Thymus (tissue), 14 donors: ENCODE data around the gene TSR3. TPM values are rescaled to one million over a fixed set of nuclear protein-coding genes. Genes with fewer than 3 reads are reported as not detected.

ENCODE experiments used
- DNase-seq, 9 donors: peaks; one replicate each; pipeline ENCODE4 v3.0.0-alpha.2; 2013; ENCODE audit warnings: low spot score in 9 of 9, low read depth in 6 of 9, missing footprints in 1 of 9
- H3K27ac ChIP-seq, 2 donors: one replicate each; pipeline ENCODE4 v1.5.1; 2013; ENCODE audit warnings: control low read depth in 1 of 2, low read depth in 1 of 2, low read length in 1 of 2, mild to moderate bottlenecking in 1 of 2, moderate library complexity in 1 of 2
- H3K27me3 ChIP-seq, 2 donors: one replicate each; pipeline ENCODE4 v1.5.1; 2013; ENCODE audit warnings: low read length in 1 of 2; ENCODE audit not compliant: control insufficient read depth in 2 of 2, insufficient read depth in 1 of 2
- H3K36me3 ChIP-seq, 2 donors: one replicate each; pipeline ENCODE4 v1.5.1; 2013; ENCODE audit warnings: low read length in 1 of 2, mild to moderate bottlenecking in 1 of 2, moderate library complexity in 1 of 2; ENCODE audit not compliant: control insufficient read depth in 2 of 2, insufficient read depth in 2 of 2
- H3K4me1 ChIP-seq, 2 donors: one replicate each; pipeline ENCODE4 v1.5.1; 2013; ENCODE audit warnings: low read length in 2 of 2; ENCODE audit not compliant: control insufficient read depth in 2 of 2, insufficient read depth in 2 of 2
- H3K4me3 ChIP-seq, 2 donors: one replicate each; pipeline ENCODE4 v1.5.1; 2013; ENCODE audit warnings: low read length in 2 of 2, control low read depth in 1 of 2, mild to moderate bottlenecking in 1 of 2
- H3K9me3 ChIP-seq, 2 donors: one replicate each; pipeline ENCODE4 v1.5.1; 2013; ENCODE audit warnings: low read length in 1 of 2, mild to moderate bottlenecking in 1 of 2; ENCODE audit not compliant: control insufficient read depth in 2 of 2, insufficient read depth in 1 of 2
- WGBS: extraction: QIAGEN DNeasy Blood & Tissue Kit; methylation state at CpG from one replicate; pipeline ENCODE4 v1.1.7; 2013; 5-methylcytosine and 5-hydroxymethylcytosine counted together
- long read RNA-seq, 10 donors: transcript quantifications; one replicate each; lab custom pipeline, GENCODE V29; 2026
- polyA plus RNA-seq: library from polyadenylated mRNA; stranded (reverse); fragments of 200-250 nt; gene quantifications from one replicate; pipeline ENCODE4 v1.2.3, GENCODE V29; 2013
- total RNA-seq: library from RNA; stranded (reverse); fragments of 120-200 nt; gene quantifications from one replicate; pipeline ENCODE4 v1.2.4, GENCODE V29; 2013
- donor health status: healthy.

The TSR3 gene
- 38.7 TPM for total RNA-seq
- polyA plus RNA-seq = 46.8 TPM
- long read RNA-seq, donor 1, transcript TSR3-201 (6 exons, 1,243 nt) = major isoform, 6 of 6 reads
- long read RNA-seq, donor 1, partial matches to known transcripts = 0 of 6 reads
- long read RNA-seq, donor 1, other reads (novel, unspliced or antisense) = 0 of 6 reads
- long read RNA-seq, donor 2 = 0 reads
- long read RNA-seq, donor 3, transcript TSR3-201 (6 exons, 1,243 nt) = major isoform, 39 of 44 reads
- long read RNA-seq, donor 3, partial matches to known transcripts = 5 of 44 reads
- long read RNA-seq, donor 3, other reads (novel, unspliced or antisense) = 0 of 44 reads
- long read RNA-seq, donor 4, transcript TSR3-201 (6 exons, 1,243 nt) = major isoform, 17 of 17 reads
- long read RNA-seq, donor 4, partial matches to known transcripts = 0 of 17 reads
- long read RNA-seq, donor 4, other reads (novel, unspliced or antisense) = 0 of 17 reads
- long read RNA-seq, donor 5, transcript TSR3-201 (6 exons, 1,243 nt) = major isoform, 49 of 49 reads
- long read RNA-seq, donor 5, partial matches to known transcripts = 0 of 49 reads
- long read RNA-seq, donor 5, other reads (novel, unspliced or antisense) = 0 of 49 reads
- long read RNA-seq, donor 6, transcript TSR3-201 (6 exons, 1,243 nt) = major isoform, 19 of 19 reads
- long read RNA-seq, donor 6, partial matches to known transcripts = 0 of 19 reads
- long read RNA-seq, donor 6, other reads (novel, unspliced or antisense) = 0 of 19 reads
- long read RNA-seq, donor 7, transcript TSR3-201 (6 exons, 1,243 nt) = major isoform, 11 of 11 reads
- long read RNA-seq, donor 7, partial matches to known transcripts = 0 of 11 reads
- long read RNA-seq, donor 7, other reads (novel, unspliced or antisense) = 0 of 11 reads
- long read RNA-seq, donor 8, transcript TSR3-201 (6 exons, 1,243 nt) = major isoform, 10 of 10 reads
- long read RNA-seq, donor 8, partial matches to known transcripts = 0 of 10 reads
- long read RNA-seq, donor 8, other reads (novel, unspliced or antisense) = 0 of 10 reads
- long read RNA-seq, donor 9, transcript TSR3-201 (6 exons, 1,243 nt) = major isoform, 21 of 21 reads
- long read RNA-seq, donor 9, partial matches to known transcripts = 0 of 21 reads
- long read RNA-seq, donor 9, other reads (novel, unspliced or antisense) = 0 of 21 reads
- long read RNA-seq, donor 10, transcript TSR3-201 (6 exons, 1,243 nt) = major isoform, 13 of 13 reads
- long read RNA-seq, donor 10, partial matches to known transcripts = 0 of 13 reads
- long read RNA-seq, donor 10, other reads (novel, unspliced or antisense) = 0 of 13 reads

DNA sequence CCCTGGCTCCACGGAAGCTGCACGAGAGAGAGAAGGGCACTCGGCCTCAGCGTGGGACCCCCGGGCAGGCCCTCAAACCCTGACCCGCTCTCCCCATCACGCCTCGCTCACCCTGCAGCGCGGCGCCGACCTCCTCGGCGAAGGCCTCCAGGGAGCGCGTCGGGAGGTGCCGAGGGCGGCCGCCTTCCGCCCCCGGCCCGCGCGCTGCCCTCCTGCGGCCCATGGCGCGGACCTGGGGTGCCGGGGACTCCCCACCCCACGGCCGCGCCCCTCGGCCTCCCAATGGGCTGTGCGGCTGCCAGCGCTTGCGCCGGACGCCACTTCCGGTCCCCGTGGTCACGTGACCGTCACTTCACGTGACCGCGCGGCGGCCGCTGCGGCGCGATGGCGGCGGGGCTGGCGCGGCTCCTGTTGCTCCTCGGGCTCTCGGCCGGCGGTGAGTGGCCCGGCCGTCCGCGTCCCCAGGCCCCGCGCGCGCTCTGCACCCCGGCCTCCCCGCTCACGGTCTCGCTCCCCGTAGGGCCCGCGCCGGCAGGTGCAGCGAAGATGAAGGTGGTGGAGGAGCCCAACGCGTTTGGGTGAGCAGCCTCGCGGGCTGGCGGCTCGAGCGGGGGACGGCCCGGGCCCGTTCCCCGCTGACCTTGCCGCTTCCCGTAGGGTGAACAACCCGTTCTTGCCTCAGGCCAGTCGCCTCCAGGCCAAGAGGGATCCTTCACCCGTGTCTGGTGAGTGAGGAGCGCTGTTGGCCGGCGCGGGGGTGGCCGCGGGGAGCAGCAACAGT is at the start of gene TSR3, which contains the start of gene GNPTG:
Gene TSR3, minus strand, starts transcription at position 297 of the 781 bp plus-strand sequence. Its CDS starts 74 bp downstream, at position 223.
Gene GNPTG, plus strand, starts transcription at position 350 of the 781 bp plus-strand sequence. Its CDS starts 35 bp downstream, at position 385.
- H3K9me3 ChIP-seq = no peaks in the 10 kb centered on the region
- no peaks in the 10 kb centered on the region for H3K27me3 ChIP-seq
- peak within 1 kb of the TSS; percentile 76 to 88 for H3K4me3 ChIP-seq
- peaks cover 25 to 34% of the 10 kb centered on the region in 2 donors for H3K36me3 ChIP-seq
- under 1% methylated on average over 98 of the region's 98 CpGs for WGBS
- peak within 1 kb of the TSS in 1 of 2 donors; percentile 80 for H3K27ac ChIP-seq
- H3K4me1 ChIP-seq = peaks cover 20 to 25% of the 10 kb centered on the region in 2 donors
- peak in 8 of 9 donors; percentile 60 to 90 (median 78) for DNase-seq

DNA sequence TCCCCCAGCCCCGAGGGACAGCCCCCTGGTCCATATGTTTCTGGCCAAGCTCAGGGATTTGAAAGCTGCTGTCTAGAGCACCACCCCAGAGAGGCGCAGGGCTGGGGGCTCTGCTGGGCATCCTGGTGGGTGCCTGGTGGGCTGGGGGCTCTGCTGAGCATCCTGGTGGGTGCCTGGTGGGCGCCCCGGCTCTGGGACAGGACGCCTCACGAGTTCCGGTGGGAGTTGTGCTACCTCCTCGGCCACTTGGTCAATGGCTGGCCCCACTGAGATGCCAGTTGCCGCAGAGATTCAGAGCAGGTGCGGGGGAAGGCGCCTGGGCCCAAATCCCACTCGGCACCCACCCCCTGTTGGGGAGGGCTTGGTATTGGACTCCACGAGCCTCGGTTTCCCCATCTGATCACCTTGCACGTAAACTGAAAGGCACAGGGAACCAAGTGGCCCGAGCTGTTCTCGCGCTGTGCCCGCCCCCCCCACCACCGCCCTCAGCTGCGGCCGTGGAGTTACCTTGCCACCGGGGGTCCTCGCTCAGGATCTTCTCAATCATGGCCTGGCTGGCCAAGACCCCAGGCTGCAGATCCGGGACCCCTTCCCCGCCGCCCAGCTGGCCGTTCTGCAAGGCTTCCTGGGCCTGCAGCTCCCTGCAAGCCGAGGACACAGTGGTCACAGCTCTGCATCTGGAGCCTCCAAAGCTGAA is 49.5 kb upstream of the TSR3 start:
- H3K27ac ChIP-seq = no peak overlapping the region
- no peaks in the 10 kb centered on the region for H3K27me3 ChIP-seq
- H3K4me1 ChIP-seq = no peaks in the 10 kb centered on the region
- H3K4me3 ChIP-seq = no peak overlapping the region
- H3K9me3 ChIP-seq = no peaks in the 10 kb centered on the region
- 96% methylated on average over 29 of the region's 29 CpGs for WGBS
- DNase-seq = no peak
- peaks cover 77 to 83% of the 10 kb centered on the region in 2 donors for H3K36me3 ChIP-seq

GRCh38 chr16:1398826-1399581 is 47.3 kb upstream of the TSR3 start:
- Histone ChIP-seq H3K9me3 (no peaks in the 10 kb centered on the region), H3K4me3 (no peak overlapping the region), H3K27ac (no peak overlapping the region), H3K27me3 (no peaks in the 10 kb centered on the region), H3K4me1 (no peaks in the 10 kb centered on the region), H3K36me3 (peaks cover 67 to 88% of the 10 kb centered on the region in 2 donors)
- DNase-seq = no peak
- 98% methylated on average over 38 of the region's 38 CpGs for WGBS

DNA sequence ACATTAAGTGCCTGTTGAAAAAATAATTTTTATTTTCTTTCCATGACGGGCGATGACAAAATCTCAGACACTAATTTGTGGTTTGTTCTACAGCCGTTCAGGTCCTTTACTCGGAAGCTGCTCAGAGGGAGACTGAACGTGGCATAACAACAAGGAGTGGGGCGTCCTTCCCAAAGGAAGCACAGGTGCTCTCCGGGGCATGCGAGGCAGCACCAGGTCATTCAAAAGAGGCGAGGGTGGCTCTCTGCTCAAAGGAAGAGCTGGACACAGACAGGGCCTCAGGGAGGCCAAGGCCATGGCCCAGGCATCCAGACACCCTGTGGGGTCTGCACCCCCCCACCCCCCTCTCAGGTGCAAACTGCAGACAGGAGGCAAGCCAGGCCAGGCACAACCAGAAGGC is 46.7 kb upstream of the TSR3 start:
- H3K4me3 ChIP-seq = no peak overlapping the region
- H3K4me1 ChIP-seq = no peaks in the 10 kb centered on the region
- H3K9me3 ChIP-seq = no peaks in the 10 kb centered on the region
- no peaks in the 10 kb centered on the region for H3K27me3 ChIP-seq
- DNase-seq = no peak
- H3K27ac ChIP-seq = no peak overlapping the region
- H3K36me3 ChIP-seq = peaks cover 68 to 88% of the 10 kb centered on the region in 2 donors
- WGBS = 97% methylated on average over 9 of the region's 9 CpGs

DNA sequence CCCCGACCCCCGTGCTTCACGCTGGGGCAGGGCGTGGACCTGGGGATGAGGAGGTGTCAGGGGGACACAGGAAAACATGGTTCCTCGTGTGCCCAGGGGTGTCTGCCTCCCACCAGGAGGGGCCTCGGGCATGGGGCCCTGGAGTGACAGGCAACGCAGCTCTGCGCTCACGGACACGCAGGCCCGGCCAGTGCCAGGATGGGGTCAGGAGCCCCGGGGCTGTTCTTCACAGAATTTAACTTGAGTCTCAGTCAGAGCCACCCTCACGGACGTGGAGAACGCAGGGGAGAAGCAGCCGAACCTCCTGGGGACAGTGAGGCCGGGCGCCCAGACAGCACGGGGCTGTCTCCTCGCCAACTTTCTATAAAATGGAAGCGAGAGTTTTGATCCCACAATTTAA is 46.1 kb upstream of the TSR3 start:
- Histone ChIP-seq H3K4me1 (no peaks in the 10 kb centered on the region), H3K36me3 (peaks cover 68 to 88% of the 10 kb centered on the region in 2 donors), H3K27ac (no peak overlapping the region), H3K9me3 (no peaks in the 10 kb centered on the region), H3K4me3 (no peak overlapping the region), H3K27me3 (no peaks in the 10 kb centered on the region)
- 98% methylated on average over 21 of the region's 21 CpGs for WGBS
- DNase-seq = no peak

DNA sequence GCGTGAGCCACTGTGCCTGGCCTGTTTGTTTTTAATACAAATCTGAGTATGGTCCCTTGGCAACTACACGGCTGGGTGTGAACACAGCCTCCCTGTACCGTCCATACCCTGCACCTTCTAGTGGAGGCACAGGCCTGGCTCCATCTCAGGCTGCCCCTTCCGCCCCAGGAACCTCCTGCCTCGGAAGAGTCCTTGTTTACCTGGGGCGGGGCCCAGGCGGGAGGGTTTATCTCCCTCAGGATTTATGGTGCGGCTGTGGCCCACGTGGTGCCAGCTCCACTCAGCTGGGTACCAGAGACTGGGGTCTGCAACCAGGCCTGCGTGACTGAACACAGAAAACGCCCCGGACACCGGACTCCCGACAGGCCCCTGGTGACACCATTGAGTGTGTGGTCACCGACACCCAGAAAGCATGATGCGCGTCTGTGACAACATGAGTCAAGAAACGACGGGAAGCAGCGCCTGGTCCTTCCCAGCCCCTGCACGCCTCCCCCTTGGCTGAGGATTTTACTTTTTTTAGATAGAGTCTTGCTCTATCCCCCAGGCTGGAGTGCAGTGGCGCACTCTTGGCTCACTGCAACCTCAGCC is 43.9 kb upstream of the TSR3 start:
- Histone ChIP-seq H3K36me3 (peaks cover 62 to 77% of the 10 kb centered on the region in 2 donors), H3K27ac (no peak overlapping the region), H3K9me3 (no peaks in the 10 kb centered on the region), H3K27me3 (no peaks in the 10 kb centered on the region), H3K4me3 (no peak overlapping the region), H3K4me1 (peaks cover 0 to 6% of the 10 kb centered on the region in 2 donors)
- DNase-seq = no peak
- 98% methylated on average over 22 of the region's 22 CpGs for whole genome bisulfite sequencing

DNA sequence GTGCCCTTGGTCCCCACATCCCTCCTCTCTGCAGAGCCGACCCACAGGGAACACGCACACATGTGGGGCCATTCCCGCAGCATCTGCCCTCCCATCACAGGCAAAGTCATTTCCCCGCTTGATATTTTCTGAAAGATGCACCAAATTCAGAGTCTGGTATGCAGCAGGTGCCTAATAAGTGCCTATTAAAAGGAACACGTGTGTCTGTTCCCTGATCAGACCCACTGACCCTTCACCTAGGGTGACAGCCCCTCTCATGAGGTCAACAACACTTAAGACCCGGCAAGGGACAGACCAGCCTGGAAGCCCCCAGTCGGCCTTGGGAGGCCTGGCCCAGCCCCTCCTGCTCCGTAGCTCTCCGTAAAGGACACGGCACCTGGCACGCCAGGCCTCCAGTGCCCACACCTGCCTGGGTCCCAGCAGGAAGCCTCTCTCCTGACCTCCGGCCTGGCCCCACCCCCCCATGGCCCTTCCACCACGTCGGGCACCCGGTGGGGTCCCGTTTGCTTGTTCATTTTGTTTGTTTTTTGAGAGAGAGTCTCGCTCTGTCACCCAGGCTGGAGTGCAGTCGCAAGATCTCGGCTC is 42.8 kb upstream of the TSR3 start:
- no peaks in the 10 kb centered on the region for H3K9me3 ChIP-seq
- WGBS = 96% methylated on average over 19 of the region's 19 CpGs
- peaks cover 0 to 17% of the 10 kb centered on the region in 2 donors for H3K4me1 ChIP-seq
- no peak for DNase-seq
- no peak overlapping the region for H3K27ac ChIP-seq
- no peak overlapping the region for H3K4me3 ChIP-seq
- H3K27me3 ChIP-seq = no peaks in the 10 kb centered on the region
- H3K36me3 ChIP-seq = peaks cover 60 to 76% of the 10 kb centered on the region in 2 donors
